AG08396 (cell line): Measurements from ENCODE around the gene OR2A14.
"Not testable (repeated sequence)": the region's sequence is repeated elsewhere in the genome, so short reads cannot be mapped to it uniquely, and the experiment has no call there.

ENCODE experiments used
- DNase-seq: peaks from one replicate; pipeline ENCODE4 v3.0.0; 2012; ENCODE audit warnings: low spot score, mixed read lengths

Gene OR2A14

GRCh38 chr7:144122876-144123275 is at the start of gene OR2A14:
TSS of gene OR2A14 (plus strand) at chr7:144123176. CDS start at chr7:144129113, 5,937 bp downstream.
- no peak for DNase-seq

DNA sequence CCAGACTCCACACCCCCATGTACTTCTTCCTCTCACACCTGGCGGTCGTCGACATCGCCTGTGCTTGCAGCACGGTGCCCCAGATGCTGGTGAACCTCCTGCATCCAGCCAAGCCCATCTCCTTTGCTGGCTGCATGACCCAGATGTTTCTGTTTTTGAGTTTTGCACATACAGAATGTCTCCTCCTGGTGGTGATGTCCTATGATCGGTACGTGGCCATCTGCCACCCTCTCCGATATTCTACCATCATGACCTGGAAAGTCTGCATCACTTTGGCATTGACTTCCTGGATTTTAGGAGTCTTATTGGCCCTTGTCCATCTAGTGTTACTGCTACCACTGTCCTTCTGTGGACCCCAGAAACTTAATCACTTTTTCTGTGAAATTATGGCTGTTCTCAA is 48.6 kb upstream of the OR2A14 start:
- no peak for DNase-seq

DNA sequence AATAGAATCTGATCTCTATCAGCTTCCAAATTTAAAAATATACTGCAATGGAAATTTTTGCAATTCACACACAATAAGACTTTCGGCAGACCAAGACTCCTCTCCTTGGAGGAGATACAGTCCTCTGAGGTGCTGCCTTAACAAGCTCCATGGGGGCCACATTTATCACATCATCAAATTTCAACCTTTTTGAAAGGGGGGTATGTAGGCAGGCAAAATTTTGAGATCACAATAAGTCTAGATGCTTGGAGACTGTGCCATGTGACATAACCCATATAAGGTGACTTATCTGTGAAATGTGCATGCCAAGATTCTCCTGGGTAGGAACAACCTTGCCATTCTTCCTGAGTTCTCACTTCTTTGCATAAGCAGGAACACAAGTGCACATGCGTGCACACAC is 37.0 kb upstream of the OR2A14 start, which contains the start of gene OR2A12:
Gene OR2A12, plus strand, starts transcription at position 301 of the 400 bp plus-strand sequence. CDS start 8,830 bp downstream, outside the sequence.
- no peak for DNase-seq

GRCh38 chr7:144086730-144087129 is 36.2 kb upstream of the OR2A14 start:
- DNase-seq: no peak

GRCh38 chr7:144087230-144087629 is 35.7 kb upstream of the OR2A14 start:
- DNase-seq: no peak

DNA sequence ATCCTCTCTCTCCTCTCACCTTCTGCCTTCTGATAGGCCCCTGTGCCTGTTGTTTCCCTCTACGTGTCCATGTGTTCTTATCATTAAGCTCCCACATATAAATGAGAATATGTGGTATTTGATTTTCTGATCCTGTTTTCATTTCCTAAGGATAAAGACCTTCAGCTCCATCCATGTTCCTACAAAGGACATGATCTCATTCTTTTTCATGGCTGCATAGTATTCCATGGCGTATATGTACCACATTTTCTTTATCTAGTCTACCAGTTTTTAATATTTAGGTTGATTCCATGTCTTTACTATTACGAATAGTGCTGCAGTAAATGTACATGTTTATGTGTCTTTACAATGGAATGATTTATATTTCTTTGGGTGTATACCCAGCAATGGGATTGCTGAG is 32.3 kb upstream of the OR2A14 start:
- no peak for DNase-seq

GRCh38 chr7:144098776-144099175 is 24.2 kb upstream of the OR2A14 start:
- DNase-seq: no peak

DNA sequence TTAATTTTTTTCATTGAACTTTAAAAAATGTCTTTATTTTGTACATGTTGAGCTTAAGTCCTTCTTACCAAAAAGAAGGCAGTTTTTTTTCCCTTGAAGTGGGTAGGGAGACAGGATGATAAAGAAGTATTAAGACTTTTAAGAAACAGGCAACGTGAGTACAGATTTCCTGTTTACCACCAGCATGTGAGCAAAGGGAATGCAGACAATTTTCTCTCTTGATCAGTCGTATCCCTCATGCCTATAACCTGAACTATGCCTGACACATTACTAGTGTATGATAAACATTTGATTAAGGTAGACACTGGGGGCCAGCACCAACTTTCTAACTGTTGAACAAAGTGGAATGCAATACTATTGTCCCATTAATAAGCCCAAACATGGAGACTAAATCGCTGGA is 22.4 kb upstream of the OR2A14 start:
- no peak for DNase-seq

- DNase-seq: no peak
These were observed 20.9 kb upstream of the OR2A14 start for GRCh38 chr7:144102041-144102440.

GRCh38 chr7:144105211-144105610 is 17.8 kb upstream of the OR2A14 start:
- no peak for DNase-seq

- no peak for DNase-seq
These were observed 13.7 kb upstream of the OR2A14 start, which contains the start of gene OR2A2 for GRCh38 chr7:144109283-144109682. TSS of gene OR2A2 (plus strand) at chr7:144109583. CDS start at chr7:144109583, 0 bp downstream.

DNA sequence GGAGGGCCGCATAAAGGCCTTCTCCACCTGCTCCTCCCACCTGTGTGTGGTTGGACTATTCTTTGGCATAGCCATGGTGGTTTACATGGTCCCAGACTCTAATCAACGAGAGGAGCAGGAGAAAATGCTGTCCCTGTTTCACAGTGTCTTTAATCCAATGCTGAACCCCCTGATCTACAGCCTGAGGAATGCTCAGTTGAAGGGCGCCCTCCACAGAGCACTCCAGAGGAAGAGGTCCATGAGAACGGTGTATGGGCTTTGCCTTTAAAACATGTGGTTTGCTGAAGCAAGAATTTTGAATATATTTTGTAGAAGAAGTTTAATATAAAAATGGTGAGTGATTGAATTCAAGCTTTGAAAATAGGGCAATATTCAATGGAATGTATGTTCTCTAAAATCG is 12.7 kb upstream of the OR2A14 start:
- no peak for DNase-seq

- DNase-seq: no peak
These were observed 9.3 kb upstream of the OR2A14 start for GRCh38 chr7:144113651-144114050.

- no peak for DNase-seq
These were observed 4.6 kb upstream of the OR2A14 start for GRCh38 chr7:144118341-144118740.

- DNase-seq: peak; percentile 73
These were observed 4.8 kb downstream of the OR2A14 start for GRCh38 chr7:144127714-144128334.

GRCh38 chr7:144129601-144130000 is 6.6 kb downstream of the OR2A14 start:
- DNase-seq: not testable (repeated sequence)

- no peak for DNase-seq
These were observed 7.8 kb downstream of the OR2A14 start for GRCh38 chr7:144130730-144131129.

DNA sequence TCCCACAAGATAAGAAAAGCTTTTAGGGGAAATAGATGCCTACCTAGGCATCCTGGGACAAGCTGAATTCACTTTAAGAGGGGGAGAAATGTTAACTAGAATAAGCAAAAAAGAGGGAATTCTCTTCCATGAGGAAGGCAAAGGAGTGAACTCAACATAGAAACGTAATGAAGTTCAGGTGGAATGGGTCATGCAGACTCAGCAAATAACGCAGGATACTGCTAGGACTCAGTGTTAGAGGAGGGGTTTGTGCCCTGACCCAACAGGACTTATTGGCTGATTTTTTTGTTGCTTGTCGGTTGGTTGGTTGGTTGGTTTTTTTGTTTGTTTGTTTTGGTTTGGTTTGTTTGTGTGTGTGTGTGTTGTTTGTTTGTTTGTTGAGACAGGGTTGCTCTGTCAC is 9.3 kb downstream of the OR2A14 start:
- DNase-seq: no peak

DNA sequence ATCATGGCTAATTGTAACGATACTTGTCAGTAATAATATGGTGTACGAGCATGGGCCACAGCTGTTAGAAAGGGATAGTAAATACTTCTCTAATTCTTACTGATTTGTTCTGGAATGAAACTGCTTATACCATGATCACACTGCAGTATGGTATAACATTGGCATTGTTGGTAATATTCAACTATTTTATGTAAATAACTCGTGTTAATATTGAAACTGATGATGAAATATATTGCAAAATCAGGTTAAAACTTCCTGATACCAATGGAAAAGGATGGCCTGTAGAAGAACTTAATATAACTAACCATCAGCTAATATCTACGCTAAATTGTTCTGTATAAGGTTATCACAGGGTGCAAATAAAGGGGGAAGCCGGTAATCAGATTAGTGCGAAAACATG is 10.3 kb downstream of the OR2A14 start:
- DNase-seq: no peak

DNA sequence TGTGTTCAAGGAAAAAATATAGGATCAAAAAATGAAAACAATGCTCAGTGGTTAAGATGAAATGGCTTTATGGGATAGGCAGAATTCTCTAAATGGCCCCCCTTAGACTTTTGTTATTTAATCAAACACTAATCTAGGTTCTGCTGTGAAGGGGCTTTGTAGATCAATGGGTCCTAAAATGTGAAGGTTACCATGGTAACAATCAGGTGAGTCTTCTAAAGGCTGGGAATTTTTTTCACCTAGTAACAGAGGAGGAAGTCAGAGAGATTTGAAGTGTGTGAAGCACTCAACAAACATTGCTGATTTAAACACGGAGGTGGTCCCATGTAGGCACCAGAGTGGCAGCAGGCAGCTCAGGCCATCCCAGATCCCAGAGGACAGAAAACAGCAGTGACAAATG is 11.1 kb downstream of the OR2A14 start:
- DNase-seq: no peak

GRCh38 chr7:144137501-144137900 is 14.5 kb downstream of the OR2A14 start:
- no peak for DNase-seq

DNA sequence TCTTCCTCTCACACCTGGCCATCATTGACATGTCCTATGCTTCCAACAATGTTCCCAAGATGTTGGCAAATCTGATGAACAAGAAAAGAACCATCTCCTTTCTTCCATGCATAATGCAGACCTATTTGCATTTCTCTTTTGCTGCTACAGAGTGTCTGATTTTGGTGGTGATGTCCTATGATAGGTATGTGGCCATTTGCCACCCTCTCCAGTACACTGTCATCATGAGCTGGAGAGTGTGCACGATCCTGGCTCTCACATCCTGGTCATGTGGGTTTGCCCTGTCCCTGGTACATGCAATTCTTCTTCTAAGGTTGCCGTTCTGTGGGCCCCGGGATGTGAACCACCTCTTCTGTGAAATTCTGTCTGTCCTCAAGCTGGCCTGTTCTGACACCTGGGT is 19.2 kb downstream of the OR2A14 start:
- DNase-seq: no peak

- DNase-seq: no peak
These were observed 21.4 kb downstream of the OR2A14 start for GRCh38 chr7:144144426-144144825.

DNA sequence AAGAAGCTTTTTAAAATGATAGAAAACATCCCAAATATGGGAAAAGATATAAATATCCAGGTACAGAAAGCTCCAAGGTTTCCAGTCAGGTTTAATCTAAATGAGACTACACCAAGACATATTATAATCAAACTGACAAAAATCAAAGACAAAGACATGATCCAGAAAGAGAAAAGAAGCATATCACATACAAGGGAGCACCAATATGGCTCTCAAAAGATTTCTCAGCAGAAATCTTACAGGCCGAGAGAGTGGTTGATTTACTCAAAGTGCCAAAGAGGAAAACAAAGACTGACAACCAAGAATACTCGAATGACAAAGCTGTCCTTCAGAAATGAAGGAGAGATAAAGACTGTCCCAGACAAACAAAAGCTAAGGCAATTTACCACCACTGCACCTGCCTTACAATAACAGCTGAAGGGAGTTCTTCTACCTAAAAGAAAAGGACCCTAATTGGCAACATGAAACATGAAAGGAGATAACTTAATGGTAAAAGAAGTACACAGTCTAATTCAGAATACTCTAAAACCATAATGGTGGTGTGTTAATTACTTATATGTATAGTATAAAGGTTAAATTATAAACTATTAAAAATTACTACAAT is 25.4 kb downstream of the OR2A14 start:
- no peak for DNase-seq
